Loucy (cell line): ENCODE results near the gene LOXL1.

Experiments
- CTCF ChIP-seq: fragments of 200-600 bp; sonication (generic); conservative IDR thresholded peaks from 2 replicates; pipeline ENCODE4 v1.5.1; 2014; ENCODE audit warnings: mild to moderate bottlenecking, antibody characterized with exemption, low read length
- EZH2phosphoT487 ChIP-seq: fragments of 200-600 bp; IDR thresholded peaks from 2 replicates; pipeline ENCODE4 v1.6.1; 2018; ENCODE audit warnings: antibody characterized with exemption, mild to moderate bottlenecking, moderate library complexity, borderline replicate concordance

GRCh38 chr15:73990250-73991005 is 64.2 kb downstream of the LOXL1 start:
- TF ChIP-seq CTCF (no peak), EZH2phosphoT487 (no peak)
